ENCODE measurements around the gene ZNF750.

GRCh38 chr17:82779541-82779940 is 60.3 kb downstream of the ZNF750 start:
- TF ChIP-seq CTCF (IDR thresholded peaks at IDR 0.05) (no peak), POLR2A (IDR thresholded peaks at IDR 0.05) (no peak)
